GM18498 (cell line): ENCODE results near the gene SH3PXD2A.
"Not testable (repeated sequence)": the region's sequence is repeated elsewhere in the genome, so short reads cannot be mapped to it uniquely, and the experiment has no call there.

Experiments used
- ATAC-seq: cut with Tn5 transposase; IDR thresholded peaks from one replicate; pipeline ENCODE4 v1.9.1; 2021; ENCODE audit warnings: mild to moderate bottlenecking, moderate library complexity; ENCODE audit not compliant: unreplicated experiment

SH3PXD2A gene

GRCh38 chr10:103813312-103813711 is 42.1 kb downstream of the SH3PXD2A start:
- ATAC-seq = not testable (repeated sequence)

- no peak for ATAC-seq
Measured at GRCh38 chr10:103812432-103812831, 42.9 kb downstream of the SH3PXD2A start.

GRCh38 chr10:103812004-103812403 is 43.4 kb downstream of the SH3PXD2A start:
- ATAC-seq = no peak

- ATAC-seq = no peak
Measured at GRCh38 chr10:103811463-103811862, 43.9 kb downstream of the SH3PXD2A start.

- no peak for ATAC-seq
Measured at GRCh38 chr10:103808780-103809179, 46.6 kb downstream of the SH3PXD2A start.

- ATAC-seq = no peak
Measured at GRCh38 chr10:103807996-103808395, 47.4 kb downstream of the SH3PXD2A start.

- no peak for ATAC-seq
Measured at GRCh38 chr10:103806395-103807187, 48.8 kb downstream of the SH3PXD2A start.

- no peak for ATAC-seq
Measured at GRCh38 chr10:103805781-103806180, 49.6 kb downstream of the SH3PXD2A start.

GRCh38 chr10:103804871-103805270 is 50.5 kb downstream of the SH3PXD2A start:
- no peak for ATAC-seq

- ATAC-seq = no peak
Measured at GRCh38 chr10:103803941-103804340, 51.4 kb downstream of the SH3PXD2A start.

- no peak for ATAC-seq
Measured at GRCh38 chr10:103802637-103803353, 52.6 kb downstream of the SH3PXD2A start.

- ATAC-seq = no peak
Measured at GRCh38 chr10:103802081-103802480, 53.3 kb downstream of the SH3PXD2A start.

- peak; percentile 88 for ATAC-seq
Measured at GRCh38 chr10:103800789-103801540, 54.4 kb downstream of the SH3PXD2A start.

- no peak for ATAC-seq
Measured at GRCh38 chr10:103800089-103800488, 55.3 kb downstream of the SH3PXD2A start.

- no peak for ATAC-seq
Measured at GRCh38 chr10:103799341-103799740, 56.0 kb downstream of the SH3PXD2A start.

- no peak for ATAC-seq
Measured at GRCh38 chr10:103798511-103798910, 56.9 kb downstream of the SH3PXD2A start.

GRCh38 chr10:103797857-103798256 is 57.5 kb downstream of the SH3PXD2A start:
- ATAC-seq = no peak

- no peak for ATAC-seq
Measured at GRCh38 chr10:103795634-103796270, 59.6 kb downstream of the SH3PXD2A start.

GRCh38 chr10:103794996-103795395 is 60.4 kb downstream of the SH3PXD2A start:
- ATAC-seq = no peak

- no peak for ATAC-seq
Measured at GRCh38 chr10:103793920-103794883, 61.2 kb downstream of the SH3PXD2A start.
